SIG-M5 treated with dmso at 0.1 percent for 504 hours (cell line): ENCODE measurements around the gene SSBP3.
A peak's percentile ranks its signal among the peaks of the same experiment; 100 is the strongest.

Experiments used
- DNase-seq: peaks from one replicate; lab custom pipeline; 2025; ENCODE audit not compliant: unreplicated experiment; lab: John Stamatoyannopoulos, UW

Gene SSBP3

GRCh38 chr1:54375298-54375697 is 30.9 kb downstream of the SSBP3 start:
- DNase-seq, result no peak

GRCh38 chr1:54374766-54375165 is 31.4 kb downstream of the SSBP3 start:
- no peak for DNase-seq

- DNase-seq, result peak; percentile 45
These were observed 33.2 kb downstream of the SSBP3 start for GRCh38 chr1:54372978-54373377.

GRCh38 chr1:54371942-54372275 is 34.3 kb downstream of the SSBP3 start:
- DNase-seq, result no peak

- no peak for DNase-seq
These were observed 34.9 kb downstream of the SSBP3 start for GRCh38 chr1:54371038-54371941.

- DNase-seq, result no peak
These were observed 35.8 kb downstream of the SSBP3 start for GRCh38 chr1:54370287-54370989.

- DNase-seq, result no peak
These were observed 38.6 kb downstream of the SSBP3 start for GRCh38 chr1:54367613-54368012.

- no peak for DNase-seq
These were observed 40.3 kb downstream of the SSBP3 start for GRCh38 chr1:54365847-54366246.

- DNase-seq, result no peak
These were observed 40.8 kb downstream of the SSBP3 start for GRCh38 chr1:54365398-54365797.

- no peak for DNase-seq
These were observed 41.2 kb downstream of the SSBP3 start for GRCh38 chr1:54364995-54365394.

GRCh38 chr1:54364582-54364981 is 41.6 kb downstream of the SSBP3 start:
- DNase-seq, result no peak

- no peak for DNase-seq
These were observed 42.3 kb downstream of the SSBP3 start for GRCh38 chr1:54363925-54364324.

- no peak for DNase-seq
These were observed 43.3 kb downstream of the SSBP3 start for GRCh38 chr1:54362881-54363340.

- DNase-seq, result no peak
These were observed 44.9 kb downstream of the SSBP3 start for GRCh38 chr1:54361342-54361741.

- no peak for DNase-seq
These were observed 45.8 kb downstream of the SSBP3 start for GRCh38 chr1:54360165-54361005.

GRCh38 chr1:54359393-54360162 is 46.6 kb downstream of the SSBP3 start:
- no peak for DNase-seq

GRCh38 chr1:54358503-54359168 is 47.6 kb downstream of the SSBP3 start:
- DNase-seq, result no peak

- DNase-seq, result no peak
These were observed 48.2 kb downstream of the SSBP3 start for GRCh38 chr1:54357967-54358366.

- no peak for DNase-seq
These were observed 49.5 kb downstream of the SSBP3 start for GRCh38 chr1:54356680-54357147.
